Astrocyte (in vitro differentiated cells and primary cell): Measurements from ENCODE around the gene PNMT. TPM values are rescaled to one million over a fixed set of nuclear protein-coding genes. Genes with fewer than 3 reads are reported as not detected.

Experiments used
- DNase-seq: peaks from one replicate; pipeline ENCODE4 v3.0.0-alpha.2; 2010; ENCODE audit warnings: low read depth
- FAIRE-seq: peaks from 2 replicates; lab custom pipeline; 2011; peaks lifted over from hg19 to GRCh38; lab: Jason Lieb, UNC
- H2AFZ ChIP-seq: 2 replicates; pipeline ENCODE4 v1.6.0; 2012; ENCODE audit warnings: low read depth, low read length, inconsistent platforms
- H3K27ac ChIP-seq: 2 replicates; pipeline ENCODE4 v1.5.1; 2011; ENCODE audit warnings: low read depth, low read length, inconsistent platforms
- H3K27me3 ChIP-seq: 2 replicates; pipeline ENCODE4 v1.6.0; 2011; ENCODE audit warnings: low read length, inconsistent platforms; ENCODE audit not compliant: insufficient read depth
- H3K36me3 ChIP-seq: 2 replicates; pipeline ENCODE4 v1.5.1; 2011; ENCODE audit warnings: low read length, inconsistent platforms; ENCODE audit not compliant: insufficient read depth
- H3K4me1 ChIP-seq: 2 replicates; pipeline ENCODE4 v1.5.1; 2011; ENCODE audit warnings: low read length, inconsistent platforms; ENCODE audit not compliant: insufficient read depth
- H3K4me2 ChIP-seq: 2 replicates; pipeline ENCODE4 v1.6.0; 2012; ENCODE audit warnings: low read length, inconsistent platforms
- H3K4me3 ChIP-seq: 2 replicates; pipeline ENCODE4 v1.5.1; 2011; ENCODE audit warnings: low read depth, mild to moderate bottlenecking, low read length, inconsistent platforms; ENCODE audit not compliant: insufficient read depth
- H3K79me2 ChIP-seq: 2 replicates; pipeline ENCODE4 v1.6.0; 2012; ENCODE audit warnings: mild to moderate bottlenecking, low read length, inconsistent platforms; ENCODE audit not compliant: insufficient read depth
- H3K9ac ChIP-seq: 2 replicates; pipeline ENCODE4 v1.6.0; 2012; ENCODE audit warnings: mild to moderate bottlenecking, low read length, inconsistent platforms
- H3K9me3 ChIP-seq: 2 replicates; pipeline ENCODE4 v1.5.1; 2012; ENCODE audit warnings: low read depth, mild to moderate bottlenecking, low read length, inconsistent platforms; ENCODE audit not compliant: insufficient read depth
- H4K20me1 ChIP-seq: 2 replicates; pipeline ENCODE4 v1.6.0; 2012; ENCODE audit warnings: low read length, inconsistent platforms; ENCODE audit not compliant: insufficient read depth
- H3K27ac Mint-ChIP-seq: one replicate; pipeline ENCODE4 v1.8.0; 2021; ENCODE audit warnings: mild to moderate bottlenecking, mixed read lengths; ENCODE audit not compliant: unreplicated experiment
- H3K27me3 Mint-ChIP-seq: one replicate; pipeline ENCODE4 v1.8.0; 2021; ENCODE audit warnings: low read depth, mixed read lengths; ENCODE audit not compliant: unreplicated experiment
- H3K36me3 Mint-ChIP-seq: one replicate; pipeline ENCODE4 v1.8.0; 2021; ENCODE audit warnings: low read depth, mixed read lengths; ENCODE audit not compliant: unreplicated experiment
- H3K4me1 Mint-ChIP-seq: one replicate; pipeline ENCODE4 v1.8.0; 2021; ENCODE audit warnings: low read depth, mixed read lengths; ENCODE audit not compliant: unreplicated experiment
- H3K4me3 Mint-ChIP-seq: one replicate; pipeline ENCODE4 v1.8.0; 2021; ENCODE audit warnings: mild to moderate bottlenecking, moderate library complexity, mixed read lengths; ENCODE audit not compliant: unreplicated experiment
- H3K9me3 Mint-ChIP-seq: one replicate; pipeline ENCODE4 v1.8.0; 2021; ENCODE audit warnings: mild to moderate bottlenecking, mixed read lengths; ENCODE audit not compliant: unreplicated experiment
- EZH2 ChIP-seq: IDR thresholded peaks from 2 replicates; pipeline ENCODE4 v1.6.1; 2012; ENCODE audit warnings: mild to moderate bottlenecking, low read length, inconsistent platforms; ENCODE audit not compliant: insufficient read depth
- total RNA-seq: library from RNA; stranded (reverse); gene quantifications from 2 replicates; pipeline ENCODE4 v1.2.1, GENCODE V29; 2021
- TF ChIP-seq, protein P1 (sequence below): IDR thresholded peaks from 2 replicates; pipeline ENCODE4 v1.5.1; 2011; ENCODE audit warnings: low read depth, mild to moderate bottlenecking, inconsistent platforms, low read length, moderate library complexity; ENCODE audit not compliant: insufficient read depth

Gene PNMT
- total RNA-seq, 1 donor from 2014 or later: 0.59 TPM

DNA sequence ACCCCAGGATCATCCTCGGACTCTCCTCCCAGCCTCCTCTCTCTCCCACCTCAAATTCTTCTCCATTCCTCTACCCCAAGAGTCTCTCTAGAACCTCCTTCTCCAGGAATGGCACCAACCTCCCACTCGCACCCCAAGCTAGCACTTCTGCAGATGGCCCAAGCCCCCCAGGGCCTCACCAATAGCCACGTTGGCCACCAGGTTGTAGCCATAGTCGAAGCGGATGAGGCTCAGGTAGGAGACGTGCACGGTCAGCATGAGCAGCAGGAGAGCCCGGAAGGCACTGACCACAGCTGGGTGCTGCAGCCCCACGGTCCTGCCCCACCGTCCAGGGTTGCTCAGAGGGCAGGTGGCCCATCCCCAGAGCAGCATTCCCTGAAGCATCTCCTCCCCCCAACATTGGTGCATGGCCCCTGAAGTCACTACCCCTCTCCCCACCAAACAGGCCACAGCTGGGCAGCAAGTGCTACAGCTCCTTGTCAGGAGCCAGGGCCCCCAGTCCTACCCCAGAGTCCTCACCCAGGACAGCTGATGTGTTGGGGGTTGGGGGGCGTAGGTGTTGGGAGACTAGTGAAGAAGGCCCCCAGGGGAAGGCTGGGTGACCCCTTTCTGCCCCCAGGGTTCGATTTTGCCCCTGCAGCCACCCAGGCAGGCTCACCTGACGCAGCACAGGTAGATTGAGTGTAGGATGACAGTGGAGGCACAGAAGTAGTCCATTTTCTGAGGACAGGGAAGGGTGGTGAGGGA is 5.3 kb downstream of the PNMT start:
- Histone ChIP-seq H3K27ac (no peak overlapping the region), H3K4me2 (no peak overlapping the region), H3K36me3 (no peaks in the 10 kb centered on the region), H4K20me1 (no peaks in the 10 kb centered on the region), H3K4me1 (no peaks in the 10 kb centered on the region), H3K79me2 (no peaks in the 10 kb centered on the region), H2AFZ (no peak overlapping the region), H3K4me3 (no peak overlapping the region), H3K9me3 (no peaks in the 10 kb centered on the region), H3K9ac (no peak overlapping the region), H3K27me3 (peaks cover 18% of the 10 kb centered on the region)
- DNase-seq (no peak), FAIRE-seq (no peak)
- H3K4me1 Mint-ChIP-seq: peaks cover 5% of the 10 kb centered on the region
- no peaks in the 10 kb centered on the region for H3K9me3 Mint-ChIP-seq
- H3K36me3 Mint-ChIP-seq: peaks cover 3% of the 10 kb centered on the region
- H3K27me3 Mint-ChIP-seq: peaks cover 51% of the 10 kb centered on the region
- H3K27ac Mint-ChIP-seq: peak overlapping the region; percentile 58
- no peak overlapping the region for H3K4me3 Mint-ChIP-seq
- TF ChIP-seq EZH2: no peak
- TF ChIP-seq, protein P1, sequence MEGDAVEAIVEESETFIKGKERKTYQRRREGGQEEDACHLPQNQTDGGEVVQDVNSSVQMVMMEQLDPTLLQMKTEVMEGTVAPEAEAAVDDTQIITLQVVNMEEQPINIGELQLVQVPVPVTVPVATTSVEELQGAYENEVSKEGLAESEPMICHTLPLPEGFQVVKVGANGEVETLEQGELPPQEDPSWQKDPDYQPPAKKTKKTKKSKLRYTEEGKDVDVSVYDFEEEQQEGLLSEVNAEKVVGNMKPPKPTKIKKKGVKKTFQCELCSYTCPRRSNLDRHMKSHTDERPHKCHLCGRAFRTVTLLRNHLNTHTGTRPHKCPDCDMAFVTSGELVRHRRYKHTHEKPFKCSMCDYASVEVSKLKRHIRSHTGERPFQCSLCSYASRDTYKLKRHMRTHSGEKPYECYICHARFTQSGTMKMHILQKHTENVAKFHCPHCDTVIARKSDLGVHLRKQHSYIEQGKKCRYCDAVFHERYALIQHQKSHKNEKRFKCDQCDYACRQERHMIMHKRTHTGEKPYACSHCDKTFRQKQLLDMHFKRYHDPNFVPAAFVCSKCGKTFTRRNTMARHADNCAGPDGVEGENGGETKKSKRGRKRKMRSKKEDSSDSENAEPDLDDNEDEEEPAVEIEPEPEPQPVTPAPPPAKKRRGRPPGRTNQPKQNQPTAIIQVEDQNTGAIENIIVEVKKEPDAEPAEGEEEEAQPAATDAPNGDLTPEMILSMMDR: no peak

DNA sequence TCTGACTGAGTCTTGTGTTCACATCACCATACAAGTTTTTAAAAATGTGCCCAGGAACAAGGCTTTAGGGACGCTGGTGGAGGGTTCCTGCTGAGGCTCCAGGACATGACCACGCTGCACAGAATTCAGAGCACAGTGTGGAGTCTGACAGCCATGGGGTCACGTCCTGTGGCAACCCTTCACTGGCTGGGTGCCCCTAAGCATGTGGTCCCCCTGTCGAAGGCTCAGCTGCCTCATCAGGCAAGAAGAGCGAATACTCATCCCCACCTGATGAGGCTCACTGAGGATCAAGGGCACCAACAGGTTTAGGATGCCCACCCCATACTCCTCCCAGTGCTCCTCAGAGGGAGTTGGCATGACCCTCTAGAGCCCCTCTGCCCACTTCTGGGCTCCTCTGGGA is 5.9 kb downstream of the PNMT start:
- no peak for FAIRE-seq

More for the DNA sequence above, 5.9 kb downstream of the PNMT start:
- Histone ChIP-seq H4K20me1 (no peaks in the 10 kb centered on the region), H3K27me3 (peaks cover 15% of the 10 kb centered on the region), H3K79me2 (no peaks in the 10 kb centered on the region), H3K4me2 (no peak overlapping the region), H3K27ac (no peak overlapping the region), H3K4me1 (no peaks in the 10 kb centered on the region), H3K4me3 (no peak overlapping the region), H2AFZ (no peak overlapping the region), H3K9ac (no peak overlapping the region), H3K9me3 (no peaks in the 10 kb centered on the region), H3K36me3 (no peaks in the 10 kb centered on the region)
- Mint-ChIP-seq H3K4me3 (no peak overlapping the region), H3K36me3 (peaks cover 3% of the 10 kb centered on the region), H3K9me3 (no peaks in the 10 kb centered on the region), H3K27me3 (peaks cover 47% of the 10 kb centered on the region), H3K4me1 (peaks cover 3% of the 10 kb centered on the region), H3K27ac (no peak overlapping the region)
- TF ChIP-seq, protein P1: no peak
- no peak for TF ChIP-seq EZH2
- no peak for DNase-seq
